HTR-8/SVneo (cell line): Measurements from ENCODE around the gene CAMK1D.

Source experiments
- DNase-seq: peaks from one replicate; pipeline ENCODE4 v3.0.0; 2011; ENCODE audit warnings: low spot score, mixed read lengths; ENCODE audit not compliant: insufficient read length
- FAIRE-seq: peaks from 2 replicates; lab custom pipeline; 2011; peaks lifted over from hg19 to GRCh38; lab: Jason Lieb, UNC

Gene CAMK1D

GRCh38 chr10:12507165-12507850 is 158.0 kb downstream of the CAMK1D start:
- FAIRE-seq (no peak), DNase-seq (no peak)

GRCh38 chr10:12508165-12508564 is 158.8 kb downstream of the CAMK1D start:
- DNase-seq (no peak), FAIRE-seq (no peak)

GRCh38 chr10:12509016-12509793 is 159.9 kb downstream of the CAMK1D start:
- FAIRE-seq (no peak), DNase-seq (no peak)

GRCh38 chr10:12509794-12510100 is 160.4 kb downstream of the CAMK1D start:
- DNase-seq: no peak
- FAIRE-seq: no peak

GRCh38 chr10:12510501-12510941 is 161.2 kb downstream of the CAMK1D start:
- FAIRE-seq (no peak), DNase-seq (no peak)

- no peak for FAIRE-seq
- DNase-seq: no peak
Measured at GRCh38 chr10:12510984-12511383, 161.6 kb downstream of the CAMK1D start.

- FAIRE-seq (no peak), DNase-seq (no peak)
Measured at GRCh38 chr10:12511651-12512050, 162.3 kb downstream of the CAMK1D start.

GRCh38 chr10:12512332-12513002 is 163.1 kb downstream of the CAMK1D start:
- DNase-seq: no peak
- no peak for FAIRE-seq

GRCh38 chr10:12513003-12513365 is 163.6 kb downstream of the CAMK1D start:
- FAIRE-seq: no peak
- DNase-seq: no peak

- DNase-seq: no peak
- no peak for FAIRE-seq
Measured at GRCh38 chr10:12513775-12514673, 164.7 kb downstream of the CAMK1D start.

- DNase-seq (no peak), FAIRE-seq (no peak)
Measured at GRCh38 chr10:12518024-12518423, 168.7 kb downstream of the CAMK1D start.

- no peak for FAIRE-seq
- DNase-seq: no peak
Measured at GRCh38 chr10:12521423-12521822, 172.1 kb downstream of the CAMK1D start.

GRCh38 chr10:12526311-12526710 is 177.0 kb downstream of the CAMK1D start:
- DNase-seq (no peak), FAIRE-seq (no peak)

- DNase-seq (no peak), FAIRE-seq (no peak)
Measured at GRCh38 chr10:12529976-12530375, 180.6 kb downstream of the CAMK1D start.

- FAIRE-seq (no peak), DNase-seq (no peak)
Measured at GRCh38 chr10:12531305-12532220, 182.2 kb downstream of the CAMK1D start.

- FAIRE-seq: no peak
- no peak for DNase-seq
Measured at GRCh38 chr10:12533151-12533550, 183.8 kb downstream of the CAMK1D start.

- DNase-seq: no peak
- FAIRE-seq: no peak
Measured at GRCh38 chr10:12533723-12534122, 184.4 kb downstream of the CAMK1D start.

GRCh38 chr10:12534824-12535223 is 185.5 kb downstream of the CAMK1D start:
- FAIRE-seq (no peak), DNase-seq (no peak)

GRCh38 chr10:12535656-12536055 is 186.3 kb downstream of the CAMK1D start:
- FAIRE-seq (peak; percentile 51), DNase-seq (no peak)
